ENCODE data around the gene ZSCAN21.

The ZSCAN21 gene

GRCh38 chr7:100085515-100085914 lies 35.9 kb downstream of the ZSCAN21 start:
- Histone ChIP-seq H3K27ac (ENCODE audit: low read depth, low read length) (no peak overlapping the region), H3K9ac (ENCODE audit: low read length in 5 of 5) (no peak overlapping the region), H3K9me3 (ENCODE audit: control insufficient read depth in 5 of 5, low read length in 5 of 5) (no peaks in the 10 kb centered on the region), H3K36me3 (ENCODE audit: control insufficient read depth in 5 of 5, insufficient read depth in 5 of 5, low read length in 5 of 5) (peaks cover under 1 to 4% (median 3%) of the 10 kb centered on the region in 5 donors), H3K27me3 (ENCODE audit: control insufficient read depth in 5 of 5, insufficient read depth in 4 of 5, low read length in 5 of 5) (no peaks in the 10 kb centered on the region), H3K4me1 (ENCODE audit: control insufficient read depth in 5 of 5, insufficient read depth in 5 of 5, low read length in 5 of 5) (peaks cover 10 to 38% (median 30%) of the 10 kb centered on the region in 5 donors), H3K4me3 (ENCODE audit: low read depth in 1 of 5, low read length in 5 of 5) (no peak overlapping the region)

- Histone ChIP-seq H3K27ac (ENCODE audit: low read depth, low read length) (no peak overlapping the region), H3K4me1 (ENCODE audit: control insufficient read depth in 5 of 5, insufficient read depth in 5 of 5, low read length in 5 of 5) (peaks cover 10 to 30% (median 25%) of the 10 kb centered on the region in 5 donors), H3K36me3 (ENCODE audit: control insufficient read depth in 5 of 5, insufficient read depth in 5 of 5, low read length in 5 of 5) (peaks cover 6 to 20% (median 20%) of the 10 kb centered on the region in 5 donors), H3K9ac (ENCODE audit: low read length in 5 of 5) (no peak overlapping the region), H3K4me3 (ENCODE audit: low read depth in 1 of 5, low read length in 5 of 5) (no peak overlapping the region), H3K27me3 (ENCODE audit: control insufficient read depth in 5 of 5, insufficient read depth in 4 of 5, low read length in 5 of 5) (no peaks in the 10 kb centered on the region), H3K9me3 (ENCODE audit: control insufficient read depth in 5 of 5, low read length in 5 of 5) (no peaks in the 10 kb centered on the region)
Observed at GRCh38 chr7:100087055-100087750, 37.6 kb downstream of the ZSCAN21 start.

- H3K4me3 ChIP-seq (ENCODE audit: low read depth in 1 of 5, low read length in 5 of 5): peak overlapping the region; percentile 72 to 96 (median 91)
- peaks cover 8 to 32% (median 21%) of the 10 kb centered on the region in 5 donors for H3K4me1 ChIP-seq (ENCODE audit: control insufficient read depth in 5 of 5, insufficient read depth in 5 of 5, low read length in 5 of 5)
- peaks cover 6 to 30% (median 29%) of the 10 kb centered on the region in 5 donors for H3K36me3 ChIP-seq (ENCODE audit: control insufficient read depth in 5 of 5, insufficient read depth in 5 of 5, low read length in 5 of 5)
- peak overlapping the region; percentile 57 to 94 (median 89) for H3K9ac ChIP-seq (ENCODE audit: low read length in 5 of 5)
- no peaks in the 10 kb centered on the region for H3K27me3 ChIP-seq (ENCODE audit: control insufficient read depth in 5 of 5, insufficient read depth in 4 of 5, low read length in 5 of 5)
- H3K9me3 ChIP-seq (ENCODE audit: control insufficient read depth in 5 of 5, low read length in 5 of 5): no peaks in the 10 kb centered on the region
- H3K27ac ChIP-seq (ENCODE audit: low read depth, low read length): peak overlapping the region; percentile 87
Observed at GRCh38 chr7:100088095-100088620, 38.6 kb downstream of the ZSCAN21 start.

- H3K9ac ChIP-seq (ENCODE audit: low read length in 5 of 5): peak within 1 kb of the TSS; percentile 57 to 94 (median 89)
- H3K4me3 ChIP-seq (ENCODE audit: low read depth in 1 of 5, low read length in 5 of 5): peak within 1 kb of the TSS; percentile 89 to 96 (median 94)
- H3K27ac ChIP-seq (ENCODE audit: low read depth, low read length): peak within 1 kb of the TSS; percentile 87
- H3K4me1 ChIP-seq (ENCODE audit: control insufficient read depth in 5 of 5, insufficient read depth in 5 of 5, low read length in 5 of 5): peaks cover 10 to 39% (median 28%) of the 10 kb centered on the region in 5 donors
- no peaks in the 10 kb centered on the region for H3K9me3 ChIP-seq (ENCODE audit: control insufficient read depth in 5 of 5, low read length in 5 of 5)
- peaks cover 6 to 37% (median 35%) of the 10 kb centered on the region in 5 donors for H3K36me3 ChIP-seq (ENCODE audit: control insufficient read depth in 5 of 5, insufficient read depth in 5 of 5, low read length in 5 of 5)
- no peaks in the 10 kb centered on the region for H3K27me3 ChIP-seq (ENCODE audit: control insufficient read depth in 5 of 5, insufficient read depth in 4 of 5, low read length in 5 of 5)
Observed at GRCh38 chr7:100088621-100089457, 39.3 kb downstream of the ZSCAN21 start, which contains the start of gene COPS6. Gene COPS6 (plus strand): TSS chr7:100088969. CDS start chr7:100088991, 22 bp downstream.

GRCh38 chr7:100089458-100090196 lies 40.1 kb downstream of the ZSCAN21 start:
- Histone ChIP-seq H3K9ac (ENCODE audit: low read length in 5 of 5) (peak overlapping the region; percentile 12 to 94 (median 87)), H3K4me1 (ENCODE audit: control insufficient read depth in 5 of 5, insufficient read depth in 5 of 5, low read length in 5 of 5) (peaks cover 10 to 45% (median 34%) of the 10 kb centered on the region in 5 donors), H3K27ac (ENCODE audit: low read depth, low read length) (peak overlapping the region; percentile 46), H3K27me3 (ENCODE audit: control insufficient read depth in 5 of 5, insufficient read depth in 4 of 5, low read length in 5 of 5) (no peaks in the 10 kb centered on the region), H3K4me3 (ENCODE audit: low read depth in 1 of 5, low read length in 5 of 5) (peak overlapping the region; percentile 89 to 96 (median 94)), H3K36me3 (ENCODE audit: control insufficient read depth in 5 of 5, insufficient read depth in 5 of 5, low read length in 5 of 5) (peaks cover 6 to 45% (median 43%) of the 10 kb centered on the region in 5 donors), H3K9me3 (ENCODE audit: control insufficient read depth in 5 of 5, low read length in 5 of 5) (no peaks in the 10 kb centered on the region)

DNA sequence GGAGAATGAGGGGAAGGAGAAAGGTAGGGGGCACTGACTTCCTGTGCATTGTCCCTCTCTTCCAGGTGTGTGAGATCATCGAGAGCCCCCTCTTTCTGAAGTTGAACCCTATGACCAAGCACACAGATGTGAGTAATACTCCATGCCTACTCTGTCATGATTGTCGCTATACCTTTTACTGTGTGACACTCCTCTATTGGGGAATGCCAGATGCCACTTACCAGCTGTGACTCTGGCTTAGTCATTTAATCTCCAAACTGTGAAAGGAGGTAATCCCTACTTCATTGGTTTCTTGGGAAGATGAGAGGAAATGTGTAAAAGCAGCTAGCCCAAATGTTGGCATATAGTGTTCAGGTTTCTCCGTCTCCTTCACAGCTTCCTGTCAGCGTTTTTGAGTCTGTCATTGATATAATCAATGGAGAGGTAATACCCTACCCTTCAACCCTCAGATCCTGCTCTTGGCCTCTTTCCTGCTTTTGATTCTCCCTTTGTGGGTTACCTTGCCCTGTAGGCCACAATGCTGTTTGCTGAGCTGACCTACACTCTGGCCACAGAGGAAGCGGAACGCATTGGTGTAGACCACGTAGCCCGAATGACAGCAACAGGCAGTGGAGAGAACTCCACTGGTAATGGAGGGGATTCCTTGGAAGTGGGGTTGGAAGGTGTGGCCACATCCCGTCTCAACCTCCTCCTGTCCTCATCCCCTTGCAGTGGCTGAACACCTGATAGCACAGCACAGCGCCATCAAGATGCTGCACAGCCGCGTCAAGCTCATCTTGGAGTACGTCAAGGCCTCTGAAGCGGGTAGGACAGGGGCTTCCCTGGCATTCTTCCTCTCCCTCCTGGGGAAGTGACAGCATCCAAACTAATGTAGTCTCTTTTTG lies 41.2 kb downstream of the ZSCAN21 start:
- H3K9ac ChIP-seq (ENCODE audit: low read length in 5 of 5): no peak overlapping the region
- H3K4me1 ChIP-seq (ENCODE audit: control insufficient read depth in 5 of 5, insufficient read depth in 5 of 5, low read length in 5 of 5): peaks cover 10 to 45% (median 34%) of the 10 kb centered on the region in 5 donors
- no peaks in the 10 kb centered on the region for H3K9me3 ChIP-seq (ENCODE audit: control insufficient read depth in 5 of 5, low read length in 5 of 5)
- H3K4me3 ChIP-seq (ENCODE audit: low read depth in 1 of 5, low read length in 5 of 5): no peak overlapping the region
- H3K36me3 ChIP-seq (ENCODE audit: control insufficient read depth in 5 of 5, insufficient read depth in 5 of 5, low read length in 5 of 5): peaks cover 6 to 56% (median 52%) of the 10 kb centered on the region in 5 donors
- no peaks in the 10 kb centered on the region for H3K27me3 ChIP-seq (ENCODE audit: control insufficient read depth in 5 of 5, insufficient read depth in 4 of 5, low read length in 5 of 5)
- H3K27ac ChIP-seq (ENCODE audit: low read depth, low read length): no peak overlapping the region

DNA sequence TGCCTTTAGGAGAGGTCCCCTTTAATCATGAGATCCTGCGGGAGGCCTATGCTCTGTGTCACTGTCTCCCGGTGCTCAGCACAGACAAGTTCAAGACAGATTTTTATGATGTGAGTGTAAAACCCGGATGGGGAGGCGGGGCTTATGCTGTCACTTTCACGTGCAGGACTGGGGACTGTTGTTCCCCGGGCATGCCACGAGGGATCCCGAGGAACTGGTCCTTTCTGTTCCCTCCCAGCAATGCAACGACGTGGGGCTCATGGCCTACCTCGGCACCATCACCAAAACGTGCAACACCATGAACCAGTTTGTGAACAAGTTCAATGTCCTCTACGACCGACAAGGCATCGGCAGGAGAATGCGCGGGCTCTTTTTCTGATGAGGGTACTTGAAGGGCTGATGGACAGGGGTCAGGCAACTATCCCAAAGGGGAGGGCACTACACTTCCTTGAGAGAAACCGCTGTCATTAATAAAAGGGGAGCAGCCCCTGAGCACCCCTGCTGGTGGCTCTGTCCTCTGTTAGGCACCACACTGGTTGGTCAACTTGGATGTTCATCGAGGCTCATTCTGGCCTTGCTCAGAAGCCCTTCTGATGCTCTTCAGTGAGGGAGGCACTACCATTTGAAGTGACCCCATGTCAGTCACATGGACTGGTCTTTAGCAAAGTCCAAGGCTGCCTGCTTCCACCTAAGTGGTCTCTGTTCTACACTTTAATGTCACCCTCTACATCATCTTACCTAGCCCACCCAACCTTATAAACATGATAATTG lies 42.0 kb downstream of the ZSCAN21 start:
- no peak overlapping the region for H3K9ac ChIP-seq (ENCODE audit: low read length in 5 of 5)
- no peak overlapping the region for H3K27ac ChIP-seq (ENCODE audit: low read depth, low read length)
- H3K36me3 ChIP-seq (ENCODE audit: control insufficient read depth in 5 of 5, insufficient read depth in 5 of 5, low read length in 5 of 5): peaks cover 6 to 64% (median 60%) of the 10 kb centered on the region in 5 donors
- no peaks in the 10 kb centered on the region for H3K27me3 ChIP-seq (ENCODE audit: control insufficient read depth in 5 of 5, insufficient read depth in 4 of 5, low read length in 5 of 5)
- H3K4me1 ChIP-seq (ENCODE audit: control insufficient read depth in 5 of 5, insufficient read depth in 5 of 5, low read length in 5 of 5): peaks cover 10 to 45% (median 34%) of the 10 kb centered on the region in 5 donors
- H3K4me3 ChIP-seq (ENCODE audit: low read depth in 1 of 5, low read length in 5 of 5): no peak overlapping the region
- H3K9me3 ChIP-seq (ENCODE audit: control insufficient read depth in 5 of 5, low read length in 5 of 5): no peaks in the 10 kb centered on the region

DNA sequence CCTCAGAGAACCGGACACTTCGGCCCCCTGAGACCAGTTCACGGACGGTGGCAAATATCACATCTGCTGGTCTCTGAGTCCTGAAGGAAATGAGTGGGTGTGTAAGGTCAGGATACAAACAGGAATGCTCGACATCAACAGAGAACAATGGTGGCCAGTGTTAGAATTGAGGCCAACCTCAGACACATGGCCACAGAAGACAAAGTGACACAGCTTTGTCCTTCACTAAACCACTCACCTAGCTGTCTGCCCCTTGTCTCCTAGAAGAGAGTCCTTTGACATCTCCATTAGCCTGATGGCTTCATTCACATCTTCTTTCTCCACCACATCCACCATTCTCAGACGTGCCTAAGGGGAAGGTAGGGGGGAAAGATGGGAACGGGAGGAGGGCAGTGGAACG lies 43.5 kb downstream of the ZSCAN21 start:
- no peak overlapping the region for H3K27ac ChIP-seq (ENCODE audit: low read depth, low read length)
- no peaks in the 10 kb centered on the region for H3K27me3 ChIP-seq (ENCODE audit: control insufficient read depth in 5 of 5, insufficient read depth in 4 of 5, low read length in 5 of 5)
- peaks cover 10 to 42% (median 32%) of the 10 kb centered on the region in 5 donors for H3K4me1 ChIP-seq (ENCODE audit: control insufficient read depth in 5 of 5, insufficient read depth in 5 of 5, low read length in 5 of 5)
- no peak overlapping the region for H3K4me3 ChIP-seq (ENCODE audit: low read depth in 1 of 5, low read length in 5 of 5)
- no peaks in the 10 kb centered on the region for H3K9me3 ChIP-seq (ENCODE audit: control insufficient read depth in 5 of 5, low read length in 5 of 5)
- H3K36me3 ChIP-seq (ENCODE audit: control insufficient read depth in 5 of 5, insufficient read depth in 5 of 5, low read length in 5 of 5): peaks cover 6 to 78% (median 72%) of the 10 kb centered on the region in 5 donors
- H3K9ac ChIP-seq (ENCODE audit: low read length in 5 of 5): no peak overlapping the region

All from subcutaneous abdominal adipose tissue (tissue), 5 donors.